Tibial nerve (tissue), 4 donors: Measurements from ENCODE around the gene CMTM6.

Source experiments
- EP300 ChIP-seq, 2 donors: sonication (generic); formaldehyde crosslinking; IDR thresholded peaks; one replicate each; pipeline ENCODE4 v1.6.1; 2017; ENCODE audit warnings: antibody characterized with exemption in 2 of 2, mild to moderate bottlenecking in 1 of 2
- POLR2A ChIP-seq, 2 donors: fragments of 450-650 bp; IDR thresholded peaks; one replicate each; pipeline ENCODE4 v1.6.1; 2017; ENCODE audit warnings: antibody characterized with exemption in 2 of 2, mild to moderate bottlenecking in 2 of 2, moderate library complexity in 2 of 2
- TF ChIP-seq, protein P1 (sequence below), 5 experiments: fragments of 200-600 bp in 3 of 5; fragments of 450-650 bp in 2 of 5; sonication (generic) in 3 of 5; IDR thresholded peaks; one replicate each; pipeline ENCODE4 v1.5.1; 2016 to 2019; ENCODE audit warnings: antibody characterized with exemption in 5 of 5, mild to moderate bottlenecking in 3 of 5, moderate library complexity in 2 of 5

- TF ChIP-seq POLR2A (IDR thresholded peaks at IDR 0.05) (no peak), EP300 (IDR thresholded peaks at IDR 0.05) (no peak)
- TF ChIP-seq, protein P1, sequence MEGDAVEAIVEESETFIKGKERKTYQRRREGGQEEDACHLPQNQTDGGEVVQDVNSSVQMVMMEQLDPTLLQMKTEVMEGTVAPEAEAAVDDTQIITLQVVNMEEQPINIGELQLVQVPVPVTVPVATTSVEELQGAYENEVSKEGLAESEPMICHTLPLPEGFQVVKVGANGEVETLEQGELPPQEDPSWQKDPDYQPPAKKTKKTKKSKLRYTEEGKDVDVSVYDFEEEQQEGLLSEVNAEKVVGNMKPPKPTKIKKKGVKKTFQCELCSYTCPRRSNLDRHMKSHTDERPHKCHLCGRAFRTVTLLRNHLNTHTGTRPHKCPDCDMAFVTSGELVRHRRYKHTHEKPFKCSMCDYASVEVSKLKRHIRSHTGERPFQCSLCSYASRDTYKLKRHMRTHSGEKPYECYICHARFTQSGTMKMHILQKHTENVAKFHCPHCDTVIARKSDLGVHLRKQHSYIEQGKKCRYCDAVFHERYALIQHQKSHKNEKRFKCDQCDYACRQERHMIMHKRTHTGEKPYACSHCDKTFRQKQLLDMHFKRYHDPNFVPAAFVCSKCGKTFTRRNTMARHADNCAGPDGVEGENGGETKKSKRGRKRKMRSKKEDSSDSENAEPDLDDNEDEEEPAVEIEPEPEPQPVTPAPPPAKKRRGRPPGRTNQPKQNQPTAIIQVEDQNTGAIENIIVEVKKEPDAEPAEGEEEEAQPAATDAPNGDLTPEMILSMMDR (IDR thresholded peaks at IDR 0.05), result no peak
Observed at GRCh38 chr3:32483772-32484171, 18.9 kb downstream of the CMTM6 start.
